ENCODE results near the gene DHX32.

The DHX32 gene

DNA sequence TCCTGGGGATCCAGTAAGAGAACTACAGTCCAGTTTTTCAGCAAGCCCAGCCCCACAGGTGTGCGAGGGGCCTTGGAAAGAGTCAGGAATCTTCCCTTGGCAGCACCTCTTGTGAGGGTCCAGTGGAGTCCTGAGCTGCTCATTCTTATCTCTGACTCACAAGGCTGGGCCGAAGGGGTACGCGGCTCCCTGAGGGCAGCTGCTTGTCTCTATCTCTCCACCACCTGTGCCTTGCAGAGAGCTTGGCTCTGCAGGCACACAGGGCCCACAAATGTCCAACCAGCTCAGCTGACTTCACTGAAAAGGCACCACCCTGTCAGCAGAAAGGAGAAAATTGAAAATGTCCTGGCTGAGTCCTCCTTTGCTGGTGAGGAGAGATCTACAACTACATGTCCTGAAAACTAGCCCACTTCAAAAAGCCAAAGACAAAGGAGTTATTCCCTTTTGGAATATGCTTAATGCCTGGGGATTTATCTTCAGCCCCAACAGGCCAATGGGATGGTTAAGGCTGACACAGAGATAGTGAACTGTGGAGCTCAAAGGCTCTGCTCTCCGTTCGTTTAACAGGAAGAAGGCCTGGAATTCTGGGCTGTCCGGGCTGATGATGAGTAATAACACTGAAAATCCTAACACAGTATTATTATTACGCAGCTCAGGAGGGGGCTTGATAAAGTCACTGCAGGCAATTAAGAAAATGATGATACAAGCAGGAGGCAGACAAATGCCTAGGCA is 81.5 kb downstream of the DHX32 start:
- TF ChIP-seq TCF4 (CRISPR knock-in tag; IDR thresholded peaks at IDR 0.05; ENCODE audit: borderline replicate concordance) (no peak), ZFP3 (CRISPR knock-in tag; IDR thresholded peaks at IDR 0.05) (no peak), ZNF70 (CRISPR knock-in tag; IDR thresholded peaks at IDR 0.05) (no peak), RARB (CRISPR knock-in tag; IDR thresholded peaks at IDR 0.05) (no peak), TOX (CRISPR knock-in tag; IDR thresholded peaks at IDR 0.05; ENCODE audit: borderline replicate concordance) (no peak), ESRRG (CRISPR knock-in tag; IDR thresholded peaks at IDR 0.05) (no peak), ISL1 (CRISPR knock-in tag; IDR thresholded peaks at IDR 0.05) (no peak), CSDC2 (CRISPR knock-in tag; IDR thresholded peaks at IDR 0.05) (no peak), ZNF8 (CRISPR knock-in tag; IDR thresholded peaks at IDR 0.05) (no peak), GLIS3 (CRISPR knock-in tag; IDR thresholded peaks at IDR 0.05) (no peak), ZC3H10 (CRISPR knock-in tag; IDR thresholded peaks at IDR 0.05) (no peak), SNAI2 (CRISPR knock-in tag; IDR thresholded peaks at IDR 0.05) (no peak), ARNTL (CRISPR knock-in tag; IDR thresholded peaks at IDR 0.05; ENCODE audit: borderline replicate concordance, low read depth) (no peak), OSR1 (CRISPR knock-in tag; IDR thresholded peaks at IDR 0.05) (no peak), ZFP30 (CRISPR knock-in tag; IDR thresholded peaks at IDR 0.05) (no peak)
- TF ChIP-seq, protein P1, sequence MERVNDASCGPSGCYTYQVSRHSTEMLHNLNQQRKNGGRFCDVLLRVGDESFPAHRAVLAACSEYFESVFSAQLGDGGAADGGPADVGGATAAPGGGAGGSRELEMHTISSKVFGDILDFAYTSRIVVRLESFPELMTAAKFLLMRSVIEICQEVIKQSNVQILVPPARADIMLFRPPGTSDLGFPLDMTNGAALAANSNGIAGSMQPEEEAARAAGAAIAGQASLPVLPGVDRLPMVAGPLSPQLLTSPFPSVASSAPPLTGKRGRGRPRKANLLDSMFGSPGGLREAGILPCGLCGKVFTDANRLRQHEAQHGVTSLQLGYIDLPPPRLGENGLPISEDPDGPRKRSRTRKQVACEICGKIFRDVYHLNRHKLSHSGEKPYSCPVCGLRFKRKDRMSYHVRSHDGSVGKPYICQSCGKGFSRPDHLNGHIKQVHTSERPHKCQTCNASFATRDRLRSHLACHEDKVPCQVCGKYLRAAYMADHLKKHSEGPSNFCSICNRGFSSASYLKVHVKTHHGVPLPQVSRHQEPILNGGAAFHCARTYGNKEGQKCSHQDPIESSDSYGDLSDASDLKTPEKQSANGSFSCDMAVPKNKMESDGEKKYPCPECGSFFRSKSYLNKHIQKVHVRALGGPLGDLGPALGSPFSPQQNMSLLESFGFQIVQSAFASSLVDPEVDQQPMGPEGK (CRISPR knock-in tag; IDR thresholded peaks at IDR 0.05; ENCODE audit: borderline replicate concordance): no peak
- TF ChIP-seq, protein P2, sequence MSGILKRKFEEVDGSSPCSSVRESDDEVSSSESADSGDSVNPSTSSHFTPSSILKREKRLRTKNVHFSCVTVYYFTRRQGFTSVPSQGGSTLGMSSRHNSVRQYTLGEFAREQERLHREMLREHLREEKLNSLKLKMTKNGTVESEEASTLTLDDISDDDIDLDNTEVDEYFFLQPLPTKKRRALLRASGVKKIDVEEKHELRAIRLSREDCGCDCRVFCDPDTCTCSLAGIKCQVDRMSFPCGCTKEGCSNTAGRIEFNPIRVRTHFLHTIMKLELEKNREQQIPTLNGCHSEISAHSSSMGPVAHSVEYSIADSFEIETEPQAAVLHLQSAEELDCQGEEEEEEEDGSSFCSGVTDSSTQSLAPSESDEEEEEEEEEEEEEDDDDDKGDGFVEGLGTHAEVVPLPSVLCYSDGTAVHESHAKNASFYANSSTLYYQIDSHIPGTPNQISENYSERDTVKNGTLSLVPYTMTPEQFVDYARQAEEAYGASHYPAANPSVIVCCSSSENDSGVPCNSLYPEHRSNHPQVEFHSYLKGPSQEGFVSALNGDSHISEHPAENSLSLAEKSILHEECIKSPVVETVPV (CRISPR knock-in tag; IDR thresholded peaks at IDR 0.05): no peak
- TF ChIP-seq, protein P3, sequence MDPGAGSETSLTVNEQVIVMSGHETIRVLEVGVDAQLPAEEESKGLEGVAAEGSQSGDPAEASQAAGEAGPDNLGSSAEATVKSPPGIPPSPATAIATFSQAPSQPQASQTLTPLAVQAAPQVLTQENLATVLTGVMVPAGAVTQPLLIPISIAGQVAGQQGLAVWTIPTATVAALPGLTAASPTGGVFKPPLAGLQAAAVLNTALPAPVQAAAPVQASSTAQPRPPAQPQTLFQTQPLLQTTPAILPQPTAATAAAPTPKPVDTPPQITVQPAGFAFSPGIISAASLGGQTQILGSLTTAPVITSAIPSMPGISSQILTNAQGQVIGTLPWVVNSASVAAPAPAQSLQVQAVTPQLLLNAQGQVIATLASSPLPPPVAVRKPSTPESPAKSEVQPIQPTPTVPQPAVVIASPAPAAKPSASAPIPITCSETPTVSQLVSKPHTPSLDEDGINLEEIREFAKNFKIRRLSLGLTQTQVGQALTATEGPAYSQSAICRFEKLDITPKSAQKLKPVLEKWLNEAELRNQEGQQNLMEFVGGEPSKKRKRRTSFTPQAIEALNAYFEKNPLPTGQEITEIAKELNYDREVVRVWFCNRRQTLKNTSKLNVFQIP (CRISPR knock-in tag; IDR thresholded peaks at IDR 0.05; ENCODE audit: borderline replicate concordance, low read depth): no peak
- ATAC-seq: no peak

DNA sequence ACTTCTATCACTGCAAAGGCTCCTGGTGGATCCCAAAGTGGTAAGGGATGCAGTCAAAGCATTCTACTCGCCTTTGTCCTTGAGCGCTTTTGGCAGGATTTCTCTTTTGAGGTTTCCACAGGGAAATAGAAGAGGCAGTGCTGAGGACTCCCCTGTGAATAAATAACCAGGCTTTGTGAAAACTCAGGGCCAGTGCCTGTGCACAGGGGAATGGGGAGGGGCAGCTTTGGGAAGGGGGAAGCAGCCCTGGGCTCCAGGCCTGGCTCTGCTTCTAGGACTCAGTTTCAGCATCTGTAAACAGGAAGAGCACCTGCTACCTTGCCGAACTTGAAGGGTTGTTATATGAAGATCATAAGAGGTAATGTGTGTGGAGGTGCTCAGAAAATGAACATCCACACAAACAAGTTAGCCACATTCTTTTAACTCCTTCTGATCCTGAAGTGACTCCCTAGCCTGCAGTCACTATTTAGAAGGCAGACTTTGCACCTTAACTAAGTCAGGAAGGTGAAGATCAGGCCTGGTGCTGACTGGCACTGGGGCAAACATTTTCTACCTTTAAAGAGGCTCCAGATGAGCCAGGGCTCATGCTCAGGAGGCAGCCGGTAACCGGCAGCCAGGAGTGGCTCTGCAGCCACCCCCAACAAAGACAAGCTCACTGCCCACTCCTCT is 83.0 kb downstream of the DHX32 start:
- TF ChIP-seq ZNF70 (CRISPR knock-in tag; IDR thresholded peaks at IDR 0.05) (no peak), ZFP30 (CRISPR knock-in tag; IDR thresholded peaks at IDR 0.05) (no peak), TCF4 (CRISPR knock-in tag; IDR thresholded peaks at IDR 0.05; ENCODE audit: borderline replicate concordance) (no peak), OSR1 (CRISPR knock-in tag; IDR thresholded peaks at IDR 0.05) (no peak), ZFP3 (CRISPR knock-in tag; IDR thresholded peaks at IDR 0.05) (no peak), ESRRG (CRISPR knock-in tag; IDR thresholded peaks at IDR 0.05) (no peak), ARNTL (CRISPR knock-in tag; IDR thresholded peaks at IDR 0.05; ENCODE audit: borderline replicate concordance, low read depth) (no peak), CSDC2 (CRISPR knock-in tag; IDR thresholded peaks at IDR 0.05) (no peak), SNAI2 (CRISPR knock-in tag; IDR thresholded peaks at IDR 0.05) (no peak), ZNF565 (CRISPR knock-in tag; conservative IDR thresholded peaks at IDR 0.05; ENCODE audit: low read depth) (no peak)
- TF ChIP-seq, protein P2 (CRISPR knock-in tag; IDR thresholded peaks at IDR 0.05): no peak
- ATAC-seq: no peak

DNA sequence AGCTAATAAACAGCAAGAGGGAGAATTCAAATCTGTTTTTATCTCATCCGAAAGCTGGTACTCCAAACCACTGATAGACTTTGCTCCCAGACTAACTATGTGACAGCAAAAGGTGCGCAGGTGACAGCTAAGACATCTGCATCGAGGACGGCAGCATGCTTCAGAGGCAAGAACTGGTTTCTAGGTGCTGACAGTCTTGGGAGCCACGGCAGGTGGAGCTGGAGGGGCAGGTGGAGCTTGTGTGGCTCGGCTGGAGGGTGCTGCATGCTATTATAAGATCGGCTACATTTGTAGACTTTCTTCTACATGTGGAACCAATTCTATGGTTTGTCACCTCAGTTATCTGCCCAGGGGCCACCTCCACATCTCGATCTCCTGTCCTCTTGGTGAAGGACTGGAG is 83.7 kb downstream of the DHX32 start:
- TF ChIP-seq TCF4 (CRISPR knock-in tag; IDR thresholded peaks at IDR 0.05; ENCODE audit: borderline replicate concordance) (no peak), ARNTL (CRISPR knock-in tag; IDR thresholded peaks at IDR 0.05; ENCODE audit: borderline replicate concordance, low read depth) (no peak), SNAI2 (CRISPR knock-in tag; IDR thresholded peaks at IDR 0.05) (no peak), RARB (CRISPR knock-in tag; IDR thresholded peaks at IDR 0.05) (no peak), ZNF565 (CRISPR knock-in tag; conservative IDR thresholded peaks at IDR 0.05; ENCODE audit: low read depth) (no peak), PPARA (CRISPR knock-in tag; IDR thresholded peaks at IDR 0.05; ENCODE audit: borderline replicate concordance) (no peak), ZNF8 (CRISPR knock-in tag; IDR thresholded peaks at IDR 0.05) (no peak), GLIS3 (CRISPR knock-in tag; IDR thresholded peaks at IDR 0.05) (no peak), CSDC2 (CRISPR knock-in tag; IDR thresholded peaks at IDR 0.05) (no peak)
- TF ChIP-seq, protein P2 (CRISPR knock-in tag; IDR thresholded peaks at IDR 0.05): no peak
- TF ChIP-seq, protein P4, sequence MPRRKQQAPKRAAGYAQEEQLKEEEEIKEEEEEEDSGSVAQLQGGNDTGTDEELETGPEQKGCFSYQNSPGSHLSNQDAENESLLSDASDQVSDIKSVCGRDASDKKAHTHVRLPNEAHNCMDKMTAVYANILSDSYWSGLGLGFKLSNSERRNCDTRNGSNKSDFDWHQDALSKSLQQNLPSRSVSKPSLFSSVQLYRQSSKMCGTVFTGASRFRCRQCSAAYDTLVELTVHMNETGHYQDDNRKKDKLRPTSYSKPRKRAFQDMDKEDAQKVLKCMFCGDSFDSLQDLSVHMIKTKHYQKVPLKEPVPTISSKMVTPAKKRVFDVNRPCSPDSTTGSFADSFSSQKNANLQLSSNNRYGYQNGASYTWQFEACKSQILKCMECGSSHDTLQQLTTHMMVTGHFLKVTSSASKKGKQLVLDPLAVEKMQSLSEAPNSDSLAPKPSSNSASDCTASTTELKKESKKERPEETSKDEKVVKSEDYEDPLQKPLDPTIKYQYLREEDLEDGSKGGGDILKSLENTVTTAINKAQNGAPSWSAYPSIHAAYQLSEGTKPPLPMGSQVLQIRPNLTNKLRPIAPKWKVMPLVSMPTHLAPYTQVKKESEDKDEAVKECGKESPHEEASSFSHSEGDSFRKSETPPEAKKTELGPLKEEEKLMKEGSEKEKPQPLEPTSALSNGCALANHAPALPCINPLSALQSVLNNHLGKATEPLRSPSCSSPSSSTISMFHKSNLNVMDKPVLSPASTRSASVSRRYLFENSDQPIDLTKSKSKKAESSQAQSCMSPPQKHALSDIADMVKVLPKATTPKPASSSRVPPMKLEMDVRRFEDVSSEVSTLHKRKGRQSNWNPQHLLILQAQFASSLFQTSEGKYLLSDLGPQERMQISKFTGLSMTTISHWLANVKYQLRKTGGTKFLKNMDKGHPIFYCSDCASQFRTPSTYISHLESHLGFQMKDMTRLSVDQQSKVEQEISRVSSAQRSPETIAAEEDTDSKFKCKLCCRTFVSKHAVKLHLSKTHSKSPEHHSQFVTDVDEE (CRISPR knock-in tag; IDR thresholded peaks at IDR 0.05): no peak
- ATAC-seq: no peak

All from SK-N-SH treated with all-trans-retinoic acid at 6 μM for 48 hours (cell line).